AG08396 (cell line): ENCODE data around the gene PPP2R3C.
"Not testable (repeated sequence)": the region's sequence is repeated elsewhere in the genome, so short reads cannot be mapped to it uniquely, and the experiment has no call there.

Experiments
- DNase-seq: peaks from one replicate; pipeline ENCODE4 v3.0.0; 2012; ENCODE audit warnings: low spot score, mixed read lengths

PPP2R3C gene

DNA sequence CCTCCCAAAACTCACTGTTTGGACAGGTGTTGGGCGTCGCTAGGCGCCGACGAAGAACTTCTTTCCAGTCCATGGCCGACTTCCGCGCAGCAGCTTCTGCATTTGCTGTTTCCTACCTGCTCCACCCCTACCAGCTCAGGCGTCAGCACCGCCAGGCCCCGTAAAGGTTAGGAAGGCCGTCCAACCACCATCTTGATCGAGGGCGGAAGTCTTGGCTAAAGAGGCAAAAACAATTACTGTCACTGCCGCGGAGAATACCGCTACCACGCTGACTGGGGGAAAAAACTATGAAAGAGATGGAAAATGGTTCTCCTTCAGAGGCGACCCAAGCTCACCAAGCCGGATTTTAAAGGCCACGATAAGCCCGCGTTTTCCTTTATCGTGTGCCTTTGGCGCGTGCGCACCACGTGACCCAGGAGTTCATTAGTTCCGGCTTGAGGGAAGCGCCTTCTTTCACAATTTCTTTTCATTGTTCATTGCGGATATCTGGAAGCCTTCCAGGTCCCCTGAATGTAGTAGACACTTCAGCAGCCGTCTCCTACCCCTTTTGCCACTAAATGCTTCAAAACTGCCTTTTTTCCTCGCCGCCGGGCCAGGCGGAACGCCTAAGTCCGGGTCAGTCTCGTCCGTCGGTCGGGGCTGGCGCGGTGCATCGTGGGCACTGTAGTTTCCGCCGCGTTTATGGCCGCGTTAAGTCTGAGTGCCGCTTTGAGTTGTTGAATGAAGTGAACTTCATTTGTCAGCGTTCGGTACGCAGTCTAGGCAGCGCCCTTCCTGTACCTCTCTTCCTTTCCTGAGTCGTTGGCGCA, at the start of gene PPP2R3C, which contains the start of gene PRORP:
Gene PPP2R3C (minus strand): TSS at position 104 of the 809 bp plus-strand sequence. CDS start 31 bp downstream, at position 73.
Gene PRORP (plus strand): TSS at position 666 of the 809 bp plus-strand sequence. CDS start 694 bp downstream, outside the sequence.
- peak; percentile 86 for DNase-seq

DNA sequence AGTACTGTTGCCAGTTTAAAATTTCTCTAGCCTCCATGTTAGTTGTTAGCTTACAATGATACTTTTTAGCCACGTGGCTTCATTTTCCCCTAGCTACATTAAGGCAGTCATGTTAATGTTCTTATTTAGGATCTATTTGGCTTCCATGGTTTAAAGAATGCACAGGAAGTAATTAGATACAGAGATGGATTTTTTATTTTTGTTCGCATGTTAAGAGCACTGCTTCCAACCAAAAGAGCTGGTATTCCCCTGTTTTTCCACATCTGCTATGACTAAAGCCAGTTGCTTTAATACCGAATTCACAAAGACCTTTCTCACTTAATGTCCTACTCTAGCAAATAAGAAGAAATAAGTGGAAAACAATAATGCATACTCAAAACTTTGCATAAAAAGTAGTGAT, 45.7 kb upstream of the PPP2R3C start:
- DNase-seq, result no peak

DNA sequence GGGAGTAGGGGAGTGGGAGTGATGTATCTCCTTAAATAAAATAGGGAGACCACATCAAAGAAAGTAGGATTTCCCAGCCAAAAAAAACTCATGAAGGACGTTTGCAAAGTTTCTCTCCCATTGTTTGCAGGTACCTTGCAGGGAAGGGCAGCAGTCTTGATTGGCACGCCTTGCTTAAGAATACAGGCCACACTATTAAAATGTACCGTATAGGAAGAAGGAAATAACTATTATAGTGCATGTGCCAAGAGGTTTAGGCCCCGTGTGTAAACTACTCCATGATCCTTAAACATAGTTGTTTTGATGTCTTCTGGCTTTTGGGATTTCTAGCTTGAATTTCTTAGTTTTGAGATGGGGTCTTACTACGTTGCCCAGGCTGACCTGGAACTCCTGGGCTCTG, 43.1 kb upstream of the PPP2R3C start:
- no peak for DNase-seq

DNA sequence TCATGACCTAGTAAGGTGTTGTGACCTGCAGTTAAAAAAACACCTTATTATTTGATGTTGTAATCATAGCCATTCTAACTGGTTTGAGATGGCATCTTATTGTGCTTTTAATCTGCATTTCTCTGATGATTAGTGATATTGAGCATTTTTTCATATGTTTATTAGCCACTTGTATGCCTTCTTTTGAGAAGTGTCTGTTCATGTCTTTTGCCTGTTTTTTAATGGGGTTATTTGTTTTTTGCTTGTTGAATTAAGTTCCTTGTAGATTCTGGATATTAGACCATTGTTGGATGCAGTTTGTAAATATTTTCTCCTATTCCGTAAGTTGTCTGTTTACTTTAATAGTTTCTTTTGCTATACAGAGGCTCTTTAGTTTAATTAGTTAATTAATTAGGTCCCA, 41.6 kb upstream of the PPP2R3C start:
- no peak for DNase-seq

DNA sequence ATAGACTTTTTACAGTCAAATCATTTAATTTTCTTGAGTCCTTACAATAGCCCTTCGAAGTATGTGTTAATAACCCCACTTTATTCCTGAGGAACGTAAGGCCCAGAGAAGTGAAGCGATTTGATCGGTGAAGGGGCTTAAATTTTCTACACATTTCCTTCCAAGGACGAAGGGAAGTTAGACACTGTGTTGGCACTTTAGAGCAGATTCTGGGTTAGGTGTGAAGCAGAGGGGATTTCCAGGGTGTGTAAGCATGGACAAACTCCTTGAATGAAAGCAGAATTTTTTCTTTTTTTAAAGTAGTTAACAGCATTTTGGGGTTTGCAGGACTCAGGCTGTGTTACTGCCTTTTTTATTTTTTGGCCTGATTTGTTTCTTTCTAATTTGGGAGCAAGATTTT, 39.4 kb upstream of the PPP2R3C start:
- no peak for DNase-seq

DNA sequence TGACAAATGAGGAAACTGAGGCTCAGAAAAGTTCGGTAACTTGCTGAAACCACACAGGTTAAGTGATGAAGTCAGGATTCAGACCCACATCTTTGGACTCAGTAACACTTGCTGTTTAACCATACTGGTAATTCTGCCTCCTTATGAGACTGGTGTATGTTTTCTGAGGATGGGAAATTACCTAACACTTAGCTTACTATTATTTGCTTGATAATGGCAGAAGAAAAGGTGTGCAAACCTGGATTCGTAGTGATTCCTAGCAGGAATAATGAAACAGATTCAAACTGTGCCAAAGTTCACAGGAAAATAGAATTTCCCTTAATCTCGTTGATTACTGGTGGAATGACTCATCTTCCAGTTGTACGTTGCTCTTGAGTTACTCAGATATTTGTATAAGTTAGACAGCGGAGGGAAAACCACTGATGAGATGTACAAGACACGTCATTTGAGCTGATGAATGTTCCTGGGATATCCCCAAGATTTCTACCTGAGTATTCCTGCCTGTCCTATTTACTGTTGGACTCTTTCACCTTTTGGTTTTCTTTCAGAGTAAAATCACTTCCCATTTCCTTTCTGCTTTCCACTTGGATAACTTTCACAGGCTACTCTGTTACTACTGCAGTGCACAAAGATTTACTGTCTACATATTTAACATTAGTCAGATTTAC, 38.1 kb upstream of the PPP2R3C start:
- peak; percentile 80 for DNase-seq

DNA sequence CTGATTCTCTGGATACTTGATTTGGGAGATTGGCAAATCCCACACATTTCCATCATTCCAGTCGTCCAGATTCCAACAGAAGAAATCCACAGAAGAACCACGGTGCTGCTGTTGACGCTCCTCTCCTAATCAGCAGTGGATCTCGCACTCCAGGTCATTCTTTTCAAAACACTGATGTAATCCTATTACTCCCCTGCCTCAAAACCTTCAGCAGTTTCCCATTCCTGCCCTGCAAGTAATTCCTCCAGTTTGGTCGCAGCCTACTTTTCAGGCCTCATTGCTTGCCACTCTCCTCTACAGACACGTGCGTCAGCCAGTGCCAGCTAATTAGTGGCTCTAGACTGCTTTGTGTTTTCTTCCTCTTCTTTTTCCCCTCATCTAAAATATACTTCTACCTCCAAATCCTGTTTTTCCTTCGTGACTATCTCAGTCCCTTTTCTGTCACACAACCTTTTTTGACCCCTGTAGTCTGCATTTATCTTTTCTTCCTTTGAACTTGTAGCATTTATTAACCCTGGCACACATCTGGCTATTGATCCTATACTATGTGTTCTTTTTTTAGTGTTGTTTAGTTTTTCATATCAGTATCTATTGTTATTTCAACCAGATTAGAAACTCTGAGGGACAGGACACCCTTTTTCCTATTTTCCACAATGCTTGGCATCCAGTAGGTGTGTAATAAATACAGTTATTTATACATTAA, 37.3 kb upstream of the PPP2R3C start:
- no peak for DNase-seq

DNA sequence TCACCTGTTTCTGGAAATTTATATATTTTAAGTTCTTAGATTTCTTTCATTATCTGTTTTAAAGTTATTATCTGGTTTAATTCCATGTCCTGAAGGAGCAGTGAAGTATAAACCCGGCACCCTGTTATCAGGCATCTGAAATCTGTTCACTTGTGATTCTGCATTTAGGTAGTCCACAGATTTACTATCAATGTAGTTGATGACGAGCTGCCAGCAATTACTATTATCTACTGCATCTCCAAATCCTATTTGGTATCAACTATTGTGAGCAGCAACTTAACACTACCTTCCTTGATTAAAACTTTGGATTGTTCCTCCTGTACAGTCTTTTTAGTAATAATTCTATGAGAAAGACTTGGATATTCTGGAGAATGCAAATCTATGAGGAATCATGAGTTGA, 36.7 kb upstream of the PPP2R3C start:
- DNase-seq, result no peak

DNA sequence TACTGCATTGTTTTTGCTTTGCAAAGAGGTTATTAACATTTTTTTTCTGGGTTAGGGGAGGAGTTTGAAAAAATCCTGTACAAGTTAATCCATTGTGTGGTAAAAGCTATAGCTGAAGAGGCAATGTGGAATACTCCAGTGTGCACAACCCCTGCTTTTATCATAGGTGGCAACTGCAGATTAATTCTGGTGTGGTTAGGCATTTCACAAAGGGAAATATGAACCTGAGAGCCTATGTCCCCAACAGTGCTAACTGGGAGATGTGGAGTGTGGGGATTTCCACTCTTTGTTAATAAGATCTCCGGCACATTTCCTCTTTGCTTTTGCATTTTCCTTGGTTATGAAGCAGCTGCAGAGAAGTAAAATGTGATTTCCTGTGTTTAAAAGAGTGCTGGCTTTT, 34.2 kb upstream of the PPP2R3C start:
- no peak for DNase-seq

DNA sequence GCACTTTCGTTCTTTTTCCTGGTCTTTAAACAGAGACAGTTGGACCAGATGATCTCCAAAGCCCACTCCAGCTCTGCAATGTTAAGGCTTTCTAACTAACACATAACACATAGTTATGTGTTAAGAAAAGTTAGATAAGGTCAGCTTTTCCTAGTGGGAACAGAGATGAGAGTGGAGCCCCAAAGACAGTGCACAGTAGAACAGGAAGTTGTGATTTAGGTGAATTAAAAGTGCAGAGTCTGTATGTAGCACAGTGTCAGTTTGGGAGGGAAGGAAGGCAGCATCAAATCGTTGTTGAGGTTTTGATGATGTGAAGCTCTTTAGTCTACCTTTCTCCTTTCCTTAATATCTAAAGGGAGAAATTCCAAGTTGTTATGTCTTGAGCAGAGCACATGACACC, 32.2 kb upstream of the PPP2R3C start:
- no peak for DNase-seq

DNA sequence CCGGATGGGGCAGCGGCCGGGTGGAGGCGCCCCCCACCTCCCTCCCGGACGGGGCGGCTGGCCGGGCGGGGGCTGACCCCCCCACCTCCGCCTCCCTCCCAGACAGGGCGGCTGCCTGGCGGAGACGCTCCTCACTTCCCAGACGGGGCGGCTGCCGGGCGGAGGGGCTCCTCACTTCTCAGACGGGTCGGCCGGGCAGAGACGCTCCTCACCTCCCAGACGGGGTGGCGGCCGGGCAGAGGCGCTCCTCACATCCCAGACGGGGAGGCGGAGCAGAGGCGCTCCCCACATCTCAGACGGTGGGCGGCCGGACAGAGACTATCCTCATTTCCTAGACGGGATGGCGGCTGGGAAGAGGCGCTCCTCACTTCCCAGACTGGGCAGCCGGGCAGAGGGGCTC, 30.7 kb upstream of the PPP2R3C start:
- DNase-seq, result not testable (repeated sequence)

DNA sequence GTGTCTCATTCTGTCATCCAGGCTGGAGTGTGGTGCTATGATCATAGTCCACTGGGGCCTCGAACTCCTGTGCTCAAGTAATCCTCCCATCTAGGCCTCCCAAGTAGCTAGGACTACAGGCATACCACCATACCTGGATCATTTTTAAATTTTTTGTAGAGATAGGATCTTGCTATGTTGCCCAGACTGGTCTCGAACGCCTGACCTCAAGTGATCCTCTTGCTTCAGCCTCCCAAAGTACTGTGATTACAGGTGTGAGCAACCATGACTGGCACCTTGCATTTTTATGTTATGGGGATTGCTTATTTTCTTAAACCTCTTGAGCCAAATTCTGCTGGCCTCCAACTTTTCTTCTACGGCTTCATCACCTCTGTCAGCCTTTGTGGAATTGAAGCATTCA, 27.4 kb upstream of the PPP2R3C start:
- DNase-seq, result no peak

DNA sequence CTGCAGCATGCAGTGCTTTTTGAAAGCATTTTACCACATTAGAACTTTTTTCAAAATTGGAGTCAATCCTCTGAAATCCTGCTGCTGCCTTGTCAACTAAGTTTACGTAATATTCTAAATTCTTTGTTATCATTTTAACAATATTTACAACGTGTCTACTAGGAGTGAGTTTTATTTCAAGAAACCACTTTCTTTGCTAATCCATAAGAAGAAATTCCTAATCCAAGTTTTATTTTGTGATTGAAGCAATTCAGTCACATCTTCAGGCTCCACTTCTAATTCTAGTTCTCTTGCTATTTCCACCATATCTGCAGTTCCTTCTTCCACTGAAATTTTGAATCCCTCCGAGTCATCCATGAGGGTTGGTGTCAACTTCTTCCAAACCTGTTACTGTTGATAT, 25.9 kb upstream of the PPP2R3C start:
- no peak for DNase-seq

DNA sequence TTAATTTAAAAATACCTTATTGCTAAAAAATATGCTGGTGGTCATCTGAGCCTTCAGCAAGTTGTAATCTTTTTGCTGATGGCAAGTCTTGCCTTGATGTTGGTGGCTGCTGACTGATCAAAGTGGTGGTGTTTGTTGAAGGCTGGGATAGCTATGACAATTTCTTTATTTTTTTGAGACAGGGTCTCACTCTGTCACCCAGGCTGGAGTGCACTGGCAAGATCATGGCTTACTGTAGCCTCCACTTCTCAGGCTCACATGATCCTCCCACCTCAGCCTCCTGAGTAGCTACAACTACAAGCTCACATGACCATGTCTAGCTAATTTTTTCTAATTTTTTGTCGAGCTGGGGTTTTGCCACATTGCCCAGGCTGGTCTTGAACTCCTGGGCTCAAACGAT, 25.4 kb upstream of the PPP2R3C start:
- DNase-seq, result no peak

DNA sequence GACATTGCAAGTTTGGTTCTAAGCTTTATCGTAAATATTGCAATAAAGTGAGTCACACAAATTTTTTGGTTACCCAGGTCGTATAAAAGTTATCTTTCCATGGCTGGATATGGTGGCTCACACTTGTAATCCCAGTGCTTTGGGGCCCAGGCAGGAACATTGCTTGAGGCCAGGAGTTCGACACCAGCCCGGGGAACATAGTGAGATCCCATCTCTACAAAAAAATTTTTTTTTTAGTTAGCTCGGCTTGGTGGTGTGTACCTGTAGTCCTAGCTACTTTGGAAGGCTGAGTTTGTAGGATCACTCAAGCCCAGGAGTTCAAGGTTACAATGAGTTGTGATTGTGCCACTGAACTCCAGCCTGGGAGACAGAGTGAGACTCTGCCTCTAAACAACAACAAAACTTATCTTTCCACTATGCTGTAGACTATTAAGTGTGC, 24.9 kb upstream of the PPP2R3C start:
- DNase-seq, result no peak

DNA sequence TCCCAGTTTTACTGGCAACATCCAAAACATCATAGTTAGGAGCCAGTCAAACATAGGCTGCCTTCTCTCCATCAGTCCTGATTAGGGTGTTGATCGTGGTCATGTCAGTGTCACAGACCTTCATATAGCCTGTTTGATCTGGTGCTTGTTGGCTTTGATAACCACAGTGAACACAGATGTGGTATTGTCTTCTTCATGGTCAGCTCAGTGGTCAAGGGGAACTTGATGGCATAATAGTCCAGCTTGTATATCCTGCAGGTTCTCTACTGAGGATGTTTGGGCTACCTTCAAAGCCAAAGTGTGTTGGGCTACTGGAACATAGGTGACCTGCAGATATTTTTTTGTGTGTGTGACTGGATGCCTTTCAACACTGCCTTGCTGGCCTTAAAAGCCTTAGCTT, 22.2 kb upstream of the PPP2R3C start:
- DNase-seq, result no peak

DNA sequence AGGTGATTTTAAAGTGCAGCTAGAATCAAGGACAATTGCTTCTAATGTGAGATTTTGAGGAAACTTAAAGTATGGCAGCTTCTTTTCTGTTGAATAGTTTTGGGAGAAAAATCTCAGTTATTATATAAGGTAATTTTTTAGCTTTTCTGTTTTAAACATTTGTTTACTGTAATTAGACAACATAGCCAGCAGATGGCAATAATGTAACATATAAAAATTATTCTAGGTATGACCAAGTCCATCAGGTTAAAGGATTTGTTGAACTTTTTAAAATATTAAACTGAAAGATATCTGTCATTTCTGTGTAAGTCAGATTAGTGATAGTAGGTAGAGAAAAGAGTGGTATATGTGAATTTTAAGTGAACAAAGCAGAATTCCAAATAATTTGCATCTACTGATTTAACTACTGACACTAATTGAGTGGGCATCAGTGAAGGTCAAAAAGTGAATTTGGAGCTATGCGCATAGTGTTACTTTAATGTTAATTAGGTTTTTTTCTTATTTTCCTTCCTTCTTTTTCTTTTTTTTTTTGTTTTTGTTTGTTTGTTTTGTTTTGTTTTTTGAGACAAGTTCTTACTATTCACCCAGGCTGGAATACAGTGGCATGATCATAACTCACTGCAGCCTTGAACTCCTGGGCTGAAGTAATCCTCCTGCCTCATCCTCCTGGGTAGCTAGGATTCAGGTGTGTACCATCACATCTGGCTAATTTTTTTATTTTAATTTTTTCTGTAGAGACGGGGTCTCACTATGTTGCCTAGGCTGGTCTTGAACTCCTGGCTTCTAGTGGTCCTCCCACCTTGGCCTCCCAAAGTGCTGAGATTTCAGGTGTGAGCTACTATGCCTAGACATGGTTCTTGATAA, 19.2 kb upstream of the PPP2R3C start:
- no peak for DNase-seq

DNA sequence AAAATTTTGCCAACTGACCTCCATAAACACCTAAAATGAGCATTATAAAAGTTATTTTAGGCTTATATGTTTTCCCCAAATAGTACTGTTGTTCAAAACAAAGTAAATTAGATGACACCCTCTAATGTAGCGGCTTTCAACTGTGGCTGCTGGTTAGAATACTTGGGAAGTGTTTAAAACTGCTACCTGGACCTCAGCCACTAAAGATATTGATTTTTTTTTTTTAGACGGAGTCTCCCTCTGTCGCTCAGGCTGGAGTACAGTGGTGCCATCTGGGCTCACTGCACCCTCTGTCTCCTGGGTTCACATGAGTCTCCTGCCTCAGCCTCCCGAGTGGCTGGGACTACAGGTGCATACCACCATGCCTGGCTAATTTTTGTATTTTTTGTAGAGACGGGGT, 16.8 kb upstream of the PPP2R3C start:
- DNase-seq, result no peak

DNA sequence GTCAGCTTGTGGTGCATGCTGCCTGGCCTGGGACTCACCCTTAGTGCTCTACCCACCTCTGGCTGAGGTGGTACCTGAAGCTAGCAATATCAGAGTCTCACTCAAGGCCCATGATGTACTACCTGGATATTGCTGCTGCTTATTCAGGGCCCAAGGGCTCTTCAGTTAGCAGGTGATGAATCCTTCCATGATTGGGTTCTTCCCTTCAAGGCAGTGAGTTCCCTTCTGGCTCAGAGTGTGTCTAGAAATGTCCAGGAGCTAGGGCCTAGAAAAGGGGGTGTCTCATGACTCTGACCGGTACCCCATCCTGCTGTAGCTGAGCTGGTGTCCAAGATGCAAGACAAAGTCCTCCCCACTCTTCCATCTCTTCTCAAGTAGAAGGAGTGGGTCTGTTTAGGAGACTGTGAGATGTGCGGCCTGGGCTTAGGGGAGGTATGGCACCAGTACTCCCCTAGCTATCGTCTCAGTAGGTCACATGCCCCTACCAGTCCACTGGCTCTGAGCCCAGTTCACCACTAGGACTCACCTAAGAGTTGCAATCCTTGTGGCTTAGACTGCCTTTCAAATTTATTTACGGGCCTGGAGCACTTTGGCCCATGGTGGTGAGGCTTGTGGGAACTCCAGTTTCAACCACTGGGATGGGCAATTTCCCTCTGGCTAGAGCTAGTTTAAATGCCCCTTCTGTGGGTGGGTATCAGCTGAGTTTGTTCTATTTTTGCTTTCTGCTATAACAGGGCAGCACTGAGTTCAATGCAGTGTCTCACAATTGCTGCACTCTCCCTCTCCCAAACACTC, 12.7 kb upstream of the PPP2R3C start:
- no peak for DNase-seq

DNA sequence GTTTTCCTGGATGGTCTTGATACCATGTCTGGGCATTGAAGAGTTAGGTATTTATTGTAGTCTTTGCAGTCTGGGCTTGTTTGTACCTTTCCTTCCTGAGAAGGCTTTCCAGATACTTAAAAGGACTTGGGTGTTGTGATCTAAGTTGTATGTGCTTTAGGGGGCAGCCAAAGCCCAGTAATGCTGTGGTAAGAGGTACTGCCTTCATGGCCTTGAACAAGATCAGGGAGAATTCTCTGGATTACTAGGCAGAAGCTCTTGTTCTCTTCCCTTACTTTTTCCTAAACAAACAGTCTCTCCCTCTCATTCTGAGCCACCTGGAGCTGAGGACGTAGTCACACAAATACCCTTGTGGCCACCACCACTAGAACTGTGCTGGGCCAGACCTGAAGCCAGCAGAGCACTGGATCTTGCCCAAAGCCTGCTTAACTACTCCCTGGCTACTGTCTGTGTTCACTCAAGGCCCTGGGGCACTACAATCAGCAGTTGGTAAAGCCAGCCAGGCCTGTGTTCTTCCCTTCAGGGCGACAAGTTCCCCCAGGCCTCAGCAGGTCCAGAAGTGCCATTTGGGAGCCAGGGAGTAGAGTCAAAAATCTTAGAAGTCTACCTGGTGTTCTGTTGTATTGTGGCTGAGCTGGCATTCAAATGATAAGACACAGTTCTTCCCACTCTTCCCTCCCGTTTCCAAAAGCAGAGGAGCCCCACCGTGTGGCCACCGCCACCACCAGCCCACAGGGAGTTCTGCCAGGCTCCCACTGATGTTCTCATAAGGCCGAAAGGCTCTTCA, 11.9 kb upstream of the PPP2R3C start:
- DNase-seq, result no peak
